Measurements from ENCODE around the gene WDR35.

DNA sequence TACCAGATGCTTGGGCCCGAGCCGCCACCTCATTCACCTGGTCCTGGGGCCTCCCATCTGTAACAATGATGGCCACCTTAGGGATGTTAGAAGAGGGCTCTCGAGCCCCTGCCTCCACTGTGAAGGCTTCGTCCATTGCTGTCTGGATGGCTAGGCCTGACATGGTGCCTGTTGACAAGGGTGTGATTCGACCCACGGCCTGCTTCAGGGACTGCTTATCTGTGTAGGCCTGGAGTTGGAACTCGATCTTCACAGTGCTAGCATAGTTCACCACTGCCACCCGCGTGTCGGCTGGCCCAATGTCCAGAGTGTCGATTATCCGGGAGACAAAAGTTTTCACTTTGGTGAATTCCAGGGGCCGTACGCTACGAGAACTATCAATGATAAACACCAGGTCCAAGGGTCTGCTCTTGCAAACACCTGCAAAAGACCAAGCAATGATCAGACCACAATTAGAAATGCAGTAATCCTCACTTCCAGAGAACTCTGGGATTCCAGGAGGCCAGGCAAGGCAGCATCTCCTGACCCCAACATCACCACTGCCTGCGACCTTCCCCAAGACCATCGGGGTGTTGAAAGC, 16.1 kb upstream of the WDR35 start:
- TF ChIP-seq POLR2A (IDR thresholded peaks at IDR 0.05; ENCODE audit: low read length) (no peak), GATA1 (IDR thresholded peaks at IDR 0.05; ENCODE audit: low read depth, low read length) (no peak)
